Astrocyte (in vitro differentiated cells and primary cell): Measurements from ENCODE around the gene RNF39.

Experiments used
- CTCF ChIP-seq: IDR thresholded peaks from 2 replicates; pipeline ENCODE4 v1.5.1; 2011; ENCODE audit warnings: low read depth, mild to moderate bottlenecking, inconsistent platforms, low read length, moderate library complexity; ENCODE audit not compliant: insufficient read depth
- EZH2 ChIP-seq: IDR thresholded peaks from 2 replicates; pipeline ENCODE4 v1.6.1; 2012; ENCODE audit warnings: mild to moderate bottlenecking, low read length, inconsistent platforms; ENCODE audit not compliant: insufficient read depth

GRCh38 chr6:30116724-30117123, 41.2 kb upstream of the RNF39 start:
- TF ChIP-seq CTCF, result no peak
- no peak for TF ChIP-seq EZH2
